ENCODE measurements around the gene TOPAZ1. TPM values are rescaled to one million over a fixed set of nuclear protein-coding genes. Genes with fewer than 3 reads are reported as not detected.

Gene TOPAZ1
- total RNA-seq, 1 donor from 2014 or later = not detected

DNA sequence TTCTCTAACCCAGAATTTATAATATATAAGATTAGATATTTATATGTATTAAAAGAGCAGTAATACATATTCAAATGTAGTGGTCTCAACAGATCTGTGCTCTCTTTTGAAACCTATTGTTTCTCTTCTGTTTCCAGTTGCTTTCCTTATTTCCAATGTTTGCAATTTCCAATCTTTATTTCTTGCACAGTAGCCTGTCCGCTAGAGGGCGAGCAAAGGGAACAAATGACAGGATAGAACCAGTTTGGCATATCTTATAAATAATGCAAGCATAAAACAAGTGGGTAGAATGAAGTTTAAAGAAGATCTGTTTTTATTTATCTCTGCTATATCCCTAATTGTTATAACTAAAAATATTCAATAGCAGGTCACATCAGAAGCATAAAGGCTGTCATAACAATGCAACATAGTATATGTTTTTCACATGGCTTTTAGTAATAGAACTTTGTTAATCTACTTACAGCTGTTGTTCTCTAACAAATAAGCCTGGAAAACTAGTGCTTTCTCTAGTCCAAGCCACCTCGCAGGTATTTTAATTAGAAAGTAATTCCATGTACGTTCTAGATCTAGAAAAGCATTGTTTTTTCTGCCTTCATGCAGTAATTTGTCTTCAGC, 81.8 kb downstream of the TOPAZ1 start:
- Mint-ChIP-seq H3K36me3 (ENCODE audit: low read depth, unreplicated experiment) (no peaks in the 10 kb centered on the region), H3K9me3 (ENCODE audit: unreplicated experiment) (no peaks in the 10 kb centered on the region), H3K4me3 (ENCODE audit: unreplicated experiment) (no peak overlapping the region), H3K27ac (ENCODE audit: unreplicated experiment) (no peak overlapping the region), H3K4me1 (ENCODE audit: low read depth, unreplicated experiment) (peaks cover 2% of the 10 kb centered on the region), H3K27me3 (ENCODE audit: low read depth, unreplicated experiment) (no peaks in the 10 kb centered on the region)
- no peaks in the 10 kb centered on the region for H3K27me3 ChIP-seq (ENCODE audit: insufficient read depth, low read length)
- no peaks in the 10 kb centered on the region for H3K9me3 ChIP-seq (ENCODE audit: insufficient read depth, low read depth, low read length)
- no peak overlapping the region for H3K27ac ChIP-seq (ENCODE audit: low read depth, low read length)
- no peaks in the 10 kb centered on the region for H3K4me1 ChIP-seq (ENCODE audit: insufficient read depth, low read length)
- peak; percentile 29 for DNase-seq (ENCODE audit: low read depth)
- H3K36me3 ChIP-seq (ENCODE audit: insufficient read depth, low read length) = no peaks in the 10 kb centered on the region
- H3K9ac ChIP-seq (ENCODE audit: low read length) = no peak overlapping the region
- peak; percentile 96 for TF ChIP-seq CTCF (IDR thresholded peaks at IDR 0.05; ENCODE audit: insufficient read depth, low read depth, low read length)
- TF ChIP-seq EZH2 (IDR thresholded peaks at IDR 0.05; ENCODE audit: insufficient read depth, low read length) = no peak
- no peak overlapping the region for H3K4me2 ChIP-seq (ENCODE audit: low read length)
- FAIRE-seq = no peak
- no peak overlapping the region for H3K4me3 ChIP-seq (ENCODE audit: insufficient read depth, low read depth, low read length)
- no peaks in the 10 kb centered on the region for H4K20me1 ChIP-seq (ENCODE audit: insufficient read depth, low read length)
- no peaks in the 10 kb centered on the region for H3K79me2 ChIP-seq (ENCODE audit: insufficient read depth, low read length)
- no peak overlapping the region for H2AFZ ChIP-seq (ENCODE audit: low read depth, low read length)

DNA sequence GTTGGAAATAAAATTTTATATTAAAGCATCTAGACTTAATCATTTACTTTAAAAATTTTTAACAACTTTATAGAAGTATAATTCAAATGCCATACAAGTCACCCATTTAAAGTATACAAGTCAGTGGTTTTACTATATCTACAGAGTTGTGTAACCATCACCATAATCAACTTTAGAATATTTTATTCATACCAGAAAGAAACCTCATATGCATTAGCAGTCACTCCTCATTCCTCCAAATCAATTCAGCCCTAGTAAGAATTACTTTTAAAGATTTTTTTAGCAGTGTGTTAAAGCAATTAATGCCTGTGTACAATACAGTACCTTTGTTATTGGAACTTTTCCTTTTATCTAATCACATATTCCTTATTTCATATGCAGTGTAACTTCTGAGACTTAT, 82.9 kb downstream of the TOPAZ1 start:
- H3K4me3 ChIP-seq (ENCODE audit: insufficient read depth, low read depth, low read length) = no peak overlapping the region
- FAIRE-seq = no peak

More for the DNA sequence above, 82.9 kb downstream of the TOPAZ1 start:
- Mint-ChIP-seq H3K36me3 (ENCODE audit: low read depth, unreplicated experiment) (no peaks in the 10 kb centered on the region), H3K27ac (ENCODE audit: unreplicated experiment) (no peak overlapping the region), H3K27me3 (ENCODE audit: low read depth, unreplicated experiment) (no peaks in the 10 kb centered on the region), H3K4me3 (ENCODE audit: unreplicated experiment) (no peak overlapping the region), H3K9me3 (ENCODE audit: unreplicated experiment) (no peaks in the 10 kb centered on the region), H3K4me1 (ENCODE audit: low read depth, unreplicated experiment) (peaks cover 2% of the 10 kb centered on the region)
- Histone ChIP-seq H3K4me1 (ENCODE audit: insufficient read depth, low read length) (no peaks in the 10 kb centered on the region), H2AFZ (ENCODE audit: low read depth, low read length) (no peak overlapping the region), H4K20me1 (ENCODE audit: insufficient read depth, low read length) (no peaks in the 10 kb centered on the region), H3K27ac (ENCODE audit: low read depth, low read length) (no peak overlapping the region), H3K36me3 (ENCODE audit: insufficient read depth, low read length) (no peaks in the 10 kb centered on the region), H3K9ac (ENCODE audit: low read length) (no peak overlapping the region), H3K9me3 (ENCODE audit: insufficient read depth, low read depth, low read length) (no peaks in the 10 kb centered on the region), H3K4me2 (ENCODE audit: low read length) (no peak overlapping the region), H3K79me2 (ENCODE audit: insufficient read depth, low read length) (no peaks in the 10 kb centered on the region), H3K27me3 (ENCODE audit: insufficient read depth, low read length) (peaks cover 5% of the 10 kb centered on the region)
- TF ChIP-seq EZH2 (IDR thresholded peaks at IDR 0.05; ENCODE audit: insufficient read depth, low read length) (no peak), CTCF (IDR thresholded peaks at IDR 0.05; ENCODE audit: insufficient read depth, low read depth, low read length) (no peak)
- no peak for DNase-seq (ENCODE audit: low read depth)

Measured in astrocyte (in vitro differentiated cells and primary cell).